ENCODE measurements around the gene WAPL. TPM values are rescaled to one million over a fixed set of nuclear protein-coding genes. Genes with fewer than 3 reads are reported as not detected.
A peak's percentile ranks its signal among the peaks of the same experiment; 100 is the strongest.

WAPL gene
- total and polyA plus RNA-seq, 2 of the 13 experiments (the other 11 are each of a cell fraction or from before 2014, with no cell fraction given): 13.2 to 43.5 TPM

DNA sequence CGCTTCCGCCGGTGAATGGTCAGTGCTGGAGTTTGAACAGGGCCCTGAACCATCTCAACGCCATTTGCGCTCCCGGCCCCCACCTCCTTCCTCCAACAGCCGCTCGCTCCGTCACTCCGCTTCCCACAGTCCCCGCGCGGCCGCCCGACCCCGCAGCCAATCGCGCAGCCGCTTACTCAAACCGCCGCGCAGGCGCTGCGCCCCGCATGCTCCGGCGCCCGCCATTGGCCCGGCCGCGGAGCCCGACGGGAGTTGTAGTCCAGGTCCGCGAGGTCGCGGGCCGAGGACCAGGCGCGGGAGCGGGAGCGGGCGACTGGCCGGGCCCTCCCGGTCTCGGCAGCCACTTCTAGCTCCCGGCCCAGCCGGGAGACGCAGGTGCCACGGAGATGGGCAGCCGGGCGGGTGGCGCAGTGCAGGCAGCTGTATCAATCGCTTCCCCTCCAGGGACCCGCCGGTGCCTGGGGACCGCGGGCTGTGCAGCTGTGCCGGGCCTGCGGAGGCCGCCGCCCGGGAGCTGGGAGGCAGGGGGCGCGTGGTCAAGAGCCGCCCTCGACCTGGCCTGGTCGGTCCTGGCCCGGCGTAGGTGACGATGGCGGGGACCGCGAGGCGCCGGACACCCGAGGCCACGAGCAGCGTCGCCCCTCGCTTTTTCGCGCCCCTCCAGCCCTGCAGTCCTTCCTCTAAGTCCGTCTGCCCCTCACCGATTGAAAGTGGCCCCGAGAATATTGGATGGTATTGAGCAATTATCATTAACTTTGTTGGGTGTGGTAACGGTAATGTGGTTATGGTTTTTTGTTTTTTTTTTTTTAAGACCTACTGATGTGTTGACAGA lies at the start of gene WAPL (continued):
- TF ChIP-seq CEBPZ (IDR thresholded peaks at IDR 0.05; ENCODE audit: low read length) (no peak), ZNF547 (CRISPR knock-in tag; IDR thresholded peaks at IDR 0.05) (peak; percentile 92), CBX5 (CRISPR knock-in tag; IDR thresholded peaks at IDR 0.05; ENCODE audit: borderline replicate concordance) (no peak), ZNF329 (CRISPR knock-in tag; IDR thresholded peaks at IDR 0.05; ENCODE audit: low read depth) (peak; percentile 85; the same call in 1 of the 2 replicates), ZNF138 (CRISPR knock-in tag; IDR thresholded peaks at IDR 0.05; ENCODE audit: low read depth) (no peak; the same call in 1 of the 2 replicates), ARNT (IDR thresholded peaks at IDR 0.05) (no peak), ZC3H4 (CRISPR knock-in tag; IDR thresholded peaks at IDR 0.05; ENCODE audit: borderline replicate concordance) (no peak), ZNF556 (CRISPR knock-in tag; IDR thresholded peaks at IDR 0.05; ENCODE audit: borderline replicate concordance) (peak; percentile 95; the same call in 1 of the 2 replicates), MIXL1 (CRISPR knock-in tag; IDR thresholded peaks at IDR 0.05) (no peak), ZBTB10 (CRISPR knock-in tag; IDR thresholded peaks at IDR 0.05; ENCODE audit: borderline replicate concordance) (no peak), KAT7 (CRISPR knock-in tag; IDR thresholded peaks at IDR 0.05; ENCODE audit: borderline replicate concordance) (peak; percentile 50; the same call in 1 of the 2 replicates), ZMAT3 (CRISPR knock-in tag; conservative IDR thresholded peaks at IDR 0.05) (peak; percentile 24; the same call in 1 of the 2 replicates), GPBP1L1 (CRISPR knock-in tag; IDR thresholded peaks at IDR 0.05) (no peak), SMAD9 (CRISPR knock-in tag; IDR thresholded peaks at IDR 0.05) (no peak), RNF2 (conservative IDR thresholded peaks at IDR 0.05; ENCODE audit: low read depth) (peak; percentile 91), SATB2 (CRISPR knock-in tag; IDR thresholded peaks at IDR 0.05) (no peak), ZNF484 (CRISPR knock-in tag; IDR thresholded peaks at IDR 0.05; ENCODE audit: borderline replicate concordance, low read depth) (no peak), ZNF180 (CRISPR knock-in tag; IDR thresholded peaks at IDR 0.05; ENCODE audit: borderline replicate concordance, low read depth) (no peak), ZNF17 (CRISPR knock-in tag; IDR thresholded peaks at IDR 0.05) (no peak), MAFG (CRISPR knock-in tag; IDR thresholded peaks at IDR 0.05) (no peak), CHD2 (IDR thresholded peaks at IDR 0.05; ENCODE audit: low read depth, low read length) (peak; percentile 41; the same call in 1 of the 2 replicates), MAFF (IDR thresholded peaks at IDR 0.05; ENCODE audit: low read depth, low read length) (no peak), ZFP36 (IDR thresholded peaks at IDR 0.05; ENCODE audit: borderline replicate concordance, low read depth, low read length, partially characterized antibody) (no peak)
- TF ChIP-seq, protein P1, sequence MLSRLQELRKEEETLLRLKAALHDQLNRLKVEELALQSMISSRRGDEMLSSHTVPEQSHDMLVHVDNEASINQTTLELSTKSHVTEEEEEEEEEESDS (CRISPR knock-in tag; IDR thresholded peaks at IDR 0.05; ENCODE audit: borderline replicate concordance): no peak
